B cell (primary cell): ENCODE measurements around the gene ATP11C.

Source experiments
- CTCF ChIP-seq: fragments of 200-600 bp; IDR thresholded peaks from one replicate; pipeline ENCODE4 v1.8.0; 2022; ENCODE audit warnings: antibody characterized with exemption, mild to moderate bottlenecking
- EZH2 ChIP-seq: IDR thresholded peaks from 2 replicates; pipeline ENCODE4 v1.6.1; 2012; ENCODE audit warnings: borderline replicate concordance, low read depth, mild to moderate bottlenecking, moderate library complexity, low read length; ENCODE audit not compliant: insufficient read depth, poor library complexity, severe bottlenecking

- TF ChIP-seq CTCF: no peak
- TF ChIP-seq EZH2: no peak
Measured at GRCh38 chrX:139738581-139738980, 194.3 kb downstream of the ATP11C start.
